Activated CD4-positive, alpha-beta T cell treated with anti-CD3 and anti-CD28 coated beads, Interleukin-2, Interleukin-6, amounts not matched to agents 100 ng/mL and 50 ng/mL, durations not matched to agents 16 hours and 8 hours (primary cell): Measurements from ENCODE around the gene DLL1.
"Not testable (repeated sequence)": the region's sequence is repeated elsewhere in the genome, so short reads cannot be mapped to it uniquely, and the experiment has no call there.

Source experiments
- DNase-seq: peaks from one replicate; pipeline ENCODE4 v3.0.0-alpha.2; 2020

DLL1 gene

GRCh38 chr6:170266061-170266825 is 24.6 kb downstream of the DLL1 start:
- no peak for DNase-seq

GRCh38 chr6:170265655-170266054 is 25.2 kb downstream of the DLL1 start:
- DNase-seq, result no peak

- not testable (repeated sequence) for DNase-seq
These were observed 26.2 kb downstream of the DLL1 start for GRCh38 chr6:170264644-170265043.

GRCh38 chr6:170264086-170264485 is 26.8 kb downstream of the DLL1 start:
- DNase-seq, result no peak

GRCh38 chr6:170263410-170263809 is 27.5 kb downstream of the DLL1 start:
- DNase-seq, result no peak

GRCh38 chr6:170262489-170263088 is 28.3 kb downstream of the DLL1 start:
- DNase-seq, result no peak

- DNase-seq, result no peak
These were observed 29.0 kb downstream of the DLL1 start for GRCh38 chr6:170261643-170262488.

GRCh38 chr6:170260686-170261085 is 30.2 kb downstream of the DLL1 start:
- DNase-seq, result no peak

GRCh38 chr6:170259278-170259677 is 31.6 kb downstream of the DLL1 start:
- DNase-seq, result no peak

- DNase-seq, result no peak
These were observed 32.5 kb downstream of the DLL1 start for GRCh38 chr6:170258407-170258806.

GRCh38 chr6:170257376-170257775 is 33.5 kb downstream of the DLL1 start:
- DNase-seq, result no peak

- DNase-seq, result no peak
These were observed 34.2 kb downstream of the DLL1 start for GRCh38 chr6:170256641-170257040.

GRCh38 chr6:170255426-170256125 is 35.3 kb downstream of the DLL1 start:
- DNase-seq, result no peak

GRCh38 chr6:170254315-170255213 is 36.3 kb downstream of the DLL1 start:
- DNase-seq, result no peak

GRCh38 chr6:170253910-170254269 is 37.0 kb downstream of the DLL1 start:
- DNase-seq, result no peak

- DNase-seq, result no peak
These were observed 37.5 kb downstream of the DLL1 start for GRCh38 chr6:170253226-170253909.

GRCh38 chr6:170251776-170252571 is 38.9 kb downstream of the DLL1 start:
- DNase-seq, result no peak

- no peak for DNase-seq
These were observed 39.7 kb downstream of the DLL1 start for GRCh38 chr6:170250981-170251775.

- no peak for DNase-seq
These were observed 40.4 kb downstream of the DLL1 start for GRCh38 chr6:170250455-170250854.

- no peak for DNase-seq
These were observed 41.1 kb downstream of the DLL1 start for GRCh38 chr6:170249817-170250216.
